GM18861 (cell line): ENCODE results near the gene CDH6.

Experiments used
- ATAC-seq: cut with Tn5 transposase; IDR thresholded peaks from one replicate; pipeline ENCODE4 v1.9.1; 2021; ENCODE audit not compliant: unreplicated experiment

CDH6 gene

GRCh38 chr5:31193591-31194467 lies at the start of gene CDH6:
CDH6 (plus strand) TSS chr5:31193686; CDS start chr5:31267474, 73,788 bp downstream.
- no peak for ATAC-seq

- no peak for ATAC-seq
Measured at GRCh38 chr5:31144364-31144763, 49.1 kb upstream of the CDH6 start.

- ATAC-seq: no peak
Measured at GRCh38 chr5:31148959-31149475, 44.5 kb upstream of the CDH6 start.

- no peak for ATAC-seq
Measured at GRCh38 chr5:31153521-31153920, 40.0 kb upstream of the CDH6 start.

- ATAC-seq: no peak
Measured at GRCh38 chr5:31156631-31157160, 36.8 kb upstream of the CDH6 start.

- ATAC-seq: no peak
Measured at GRCh38 chr5:31157720-31158119, 35.8 kb upstream of the CDH6 start.

GRCh38 chr5:31158686-31159085 lies 34.8 kb upstream of the CDH6 start:
- no peak for ATAC-seq

GRCh38 chr5:31161781-31162181 lies 31.7 kb upstream of the CDH6 start:
- ATAC-seq: no peak

- ATAC-seq: no peak
Measured at GRCh38 chr5:31165729-31166128, 27.8 kb upstream of the CDH6 start.

GRCh38 chr5:31169379-31169778 lies 24.1 kb upstream of the CDH6 start:
- ATAC-seq: no peak

GRCh38 chr5:31172881-31173280 lies 20.6 kb upstream of the CDH6 start:
- no peak for ATAC-seq

GRCh38 chr5:31173614-31174013 lies 19.9 kb upstream of the CDH6 start:
- no peak for ATAC-seq

GRCh38 chr5:31181376-31181987 lies 12.0 kb upstream of the CDH6 start:
- ATAC-seq: no peak

- no peak for ATAC-seq
Measured at GRCh38 chr5:31182136-31182535, 11.3 kb upstream of the CDH6 start.

- ATAC-seq: no peak
Measured at GRCh38 chr5:31185951-31186350, 7.5 kb upstream of the CDH6 start.

GRCh38 chr5:31186672-31187267 lies 6.7 kb upstream of the CDH6 start:
- no peak for ATAC-seq

GRCh38 chr5:31187591-31187990 lies 5.9 kb upstream of the CDH6 start:
- no peak for ATAC-seq

- ATAC-seq: no peak
Measured at GRCh38 chr5:31192442-31192841, 1.0 kb upstream of the CDH6 start.

GRCh38 chr5:31193116-31193515 lies 370 bp upstream of the CDH6 start:
- no peak for ATAC-seq

GRCh38 chr5:31194468-31194813 lies 955 bp downstream of the CDH6 start:
- ATAC-seq: no peak

GRCh38 chr5:31194892-31195555 lies 1.5 kb downstream of the CDH6 start:
- no peak for ATAC-seq
